B cell (primary cell): Measurements from ENCODE around the gene ERMARD. TPM values are rescaled to one million over a fixed set of nuclear protein-coding genes. Genes with fewer than 3 reads are reported as not detected.

ENCODE experiments used
- ATAC-seq: fragments of 200-7000 bp; cut with Tn5 transposase; one replicate; pipeline ENCODE4 v1.10.0; 2021; ENCODE audit warnings: low read depth, mild to moderate bottlenecking, moderate number of reproducible peaks, moderate library complexity
- CTCF ChIA-PET: fragments of 350-600 bp; sonication (Branson Sonifier 250); formaldehyde crosslinking; loops from one replicate; lab custom pipeline; 2021; ENCODE audit warnings: antibody characterized with exemption, inconsistent platforms; lab: Charles Lee
- POLR2A ChIA-PET: fragments of 350-600 bp; sonication (Branson Sonifier 250); formaldehyde crosslinking; loops from one replicate; lab custom pipeline; 2021; ENCODE audit warnings: antibody characterized with exemption; lab: Charles Lee
- DNase-seq: peaks from one replicate; pipeline ENCODE4 v3.0.0; 2013
- H2AFZ ChIP-seq: 2 replicates; pipeline ENCODE4 v1.6.1; 2012; ENCODE audit warnings: mild to moderate bottlenecking, low read depth, low read length; ENCODE audit not compliant: insufficient read depth, poor library complexity, severe bottlenecking
- H3K27ac ChIP-seq, 2 donors: 1 replicate in 1 of 2; 2 replicates in 1 of 2; pipeline ENCODE4 v1.5.1; 2012 to 2013; ENCODE audit warnings: low read length in 2 of 2, mild to moderate bottlenecking in 2 of 2, moderate library complexity in 1 of 2
- H3K27me3 ChIP-seq, 4 experiments: fragments of 200-600 bp in 1 of 4; sonication (generic) in 1 of 4; replicated peaks in 1 of 4; 1 replicate in 2 of 4; 2 replicates in 2 of 4; pipeline versions ENCODE4 v1.6.1 to v1.7.0; 2013 to 2016; ENCODE audit warnings: low read length in 3 of 4, mild to moderate bottlenecking in 2 of 4, mixed read lengths in 1 of 4, moderate library complexity in 1 of 4; ENCODE audit not compliant: insufficient read depth in 4 of 4, control insufficient read depth in 3 of 4; ENCODE audit errors: control extremely low read depth in 1 of 4
- H3K36me3 ChIP-seq, 2 experiments: replicated peaks in 1 of 2; 1 replicate in 1 of 2; 2 replicates in 1 of 2; pipeline versions ENCODE4 v1.6.1 to v1.7.1; 2013; ENCODE audit warnings: low read length in 1 of 2; ENCODE audit not compliant: insufficient read depth in 2 of 2, control insufficient read depth in 1 of 2; ENCODE audit errors: control extremely low read depth in 1 of 2, extremely low read depth in 1 of 2
- H3K4me1 ChIP-seq, 2 donors: fragments of 200-600 bp in 1 of 2; sonication (generic) in 1 of 2; 1 replicate in 1 of 2; 2 replicates in 1 of 2; pipeline versions ENCODE4 v1.5.1 to v1.6.1; 2013 to 2017; ENCODE audit warnings: low read length in 2 of 2; ENCODE audit not compliant: control insufficient read depth in 2 of 2, insufficient read depth in 2 of 2
- H3K4me2 ChIP-seq: replicated peaks from 2 replicates; pipeline ENCODE3; 2012; ENCODE audit warnings: mild to moderate bottlenecking, low read depth, low read length; ENCODE audit not compliant: poor library complexity, severe bottlenecking
- H3K4me3 ChIP-seq, 5 experiments: fragments of 200-600 bp in 1 of 5; sonication (generic) in 1 of 5; 1 replicate in 3 of 5; 2 replicates in 2 of 5; pipeline versions ENCODE4 v1.5.1 to v1.7.0; 2011 to 2016; ENCODE audit warnings: low read length in 4 of 5, mild to moderate bottlenecking in 4 of 5, low read depth in 2 of 5, control low read depth in 1 of 5, moderate library complexity in 1 of 5; ENCODE audit not compliant: insufficient read depth in 1 of 5; ENCODE audit errors: control extremely low read depth in 1 of 5, extremely low read depth in 1 of 5
- H3K79me2 ChIP-seq: fragments of 200-600 bp; sonication (generic); one replicate; pipeline ENCODE4 v1.6.0; 2016; ENCODE audit warnings: low read length; ENCODE audit not compliant: control insufficient read depth, insufficient read depth
- H3K9ac ChIP-seq: fragments of 200-600 bp; sonication (generic); 2 replicates; pipeline ENCODE4 v1.6.1; 2017; ENCODE audit warnings: mild to moderate bottlenecking, low read length, moderate library complexity
- H3K9me3 ChIP-seq, 3 donors: one replicate each; pipeline versions ENCODE4 v1.6.1 to v1.7.1; 2013; ENCODE audit warnings: low read length in 2 of 3; ENCODE audit not compliant: control insufficient read depth in 2 of 3, insufficient read depth in 1 of 3; ENCODE audit errors: control extremely low read depth in 1 of 3
- H4K20me1 ChIP-seq: 2 replicates; pipeline ENCODE4 v1.6.0; 2012; ENCODE audit warnings: mild to moderate bottlenecking, low read length; ENCODE audit not compliant: insufficient read depth, control insufficient read depth, poor library complexity, severe bottlenecking
- H3K27ac Mint-ChIP-seq: one replicate; pipeline ENCODE4 v1.8.0; 2021; ENCODE audit warnings: mixed read lengths
- H3K27me3 Mint-ChIP-seq: one replicate; pipeline ENCODE4 v1.8.0; 2021; ENCODE audit warnings: mixed read lengths
- H3K4me1 Mint-ChIP-seq: one replicate; pipeline ENCODE4 v1.8.0; 2021; ENCODE audit warnings: mixed read lengths
- H3K4me3 Mint-ChIP-seq: one replicate; pipeline ENCODE4 v1.8.0; 2021; ENCODE audit warnings: mixed read lengths
- H3K9me3 Mint-ChIP-seq: one replicate; pipeline ENCODE4 v1.8.0; 2022; ENCODE audit warnings: mixed read lengths; ENCODE audit not compliant: insufficient read depth
- EZH2 ChIP-seq: IDR thresholded peaks from 2 replicates; pipeline ENCODE4 v1.6.1; 2012; ENCODE audit warnings: borderline replicate concordance, low read depth, mild to moderate bottlenecking, moderate library complexity, low read length; ENCODE audit not compliant: insufficient read depth, poor library complexity, severe bottlenecking
- WGBS: methylation state at CpG from one replicate; pipeline ENCODE4 v1.1.5; 2013; ENCODE audit warnings: missing lambda C conversion rate; ENCODE audit not compliant: insufficient coverage; 5-methylcytosine and 5-hydroxymethylcytosine counted together
- intact Hi-C: fragments of 100-400 bp; cut with micrococcal nuclease; formaldehyde crosslinking; loops from one replicate; pipeline ENCODE4 v1.10.0; 2022
- polyA plus RNA-seq: library from polyadenylated mRNA; depleted of rRNA; stranded (reverse); fragments of >200 nt; gene quantifications from 2 replicates; pipeline ENCODE4 v1.2.3, GENCODE V29; 2012
- total RNA-seq, 2 donors: library from RNA; stranded (reverse); fragments of 120-200 nt in 1 of 2; gene quantifications; 1 replicate in 1 of 2; 2 replicates in 1 of 2; pipeline versions ENCODE4 v1.2.3 to v1.2.4, GENCODE V29; 2013 to 2022
- TF ChIP-seq, protein P1 (sequence below): fragments of 200-600 bp; IDR thresholded peaks from one replicate; pipeline ENCODE4 v1.8.0; 2022; ENCODE audit warnings: antibody characterized with exemption, mild to moderate bottlenecking

ERMARD gene
- total and polyA plus RNA-seq, 2 donors (not counting 1 experiment from before 2014, with no cell fraction given) = 42.8 to 65.1 TPM

DNA sequence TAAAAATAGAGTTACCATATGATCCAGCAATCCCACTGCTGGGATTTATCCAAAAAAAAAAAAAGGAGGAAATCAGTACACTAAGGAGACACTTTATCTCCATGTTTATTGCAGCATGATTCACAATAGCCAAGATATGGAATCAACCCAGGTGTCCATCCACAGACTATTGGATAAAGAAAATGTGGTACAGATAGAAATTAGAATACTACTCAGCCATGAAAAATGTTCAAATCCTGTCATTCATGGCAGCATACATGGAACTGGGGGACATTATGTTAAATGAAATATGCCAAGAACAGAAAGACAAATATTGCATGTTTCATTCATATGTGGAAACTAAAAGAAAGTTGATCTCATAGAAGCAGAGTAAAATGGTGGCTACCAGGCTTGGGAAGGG, 75.3 kb downstream of the ERMARD start:
- Histone ChIP-seq H2AFZ (no peak overlapping the region), H3K4me2 (no peak overlapping the region), H3K27me3 (peaks cover 0 to 33% (median 3%) of the 10 kb centered on the region in 4 experiments), H3K9ac (no peak overlapping the region), H3K4me1 (peaks cover 0 to 4% of the 10 kb centered on the region in 2 donors), H3K36me3 (no peaks in the 10 kb centered on the region), H3K4me3 (no peak overlapping the region), H4K20me1 (no peaks in the 10 kb centered on the region), H3K79me2 (no peaks in the 10 kb centered on the region), H3K9me3 (peaks cover 0 to 15% (median 0%) of the 10 kb centered on the region in 3 donors), H3K27ac (no peak overlapping the region)
- CTCF ChIA-PET = no interaction called here
- POLR2A ChIA-PET = no interaction called here
- intact Hi-C loops = no loop called here
- Mint-ChIP-seq H3K27me3 (peaks cover 43% of the 10 kb centered on the region), H3K27ac (no peak overlapping the region), H3K4me1 (peaks cover under 1% of the 10 kb centered on the region), H3K4me3 (no peak overlapping the region), H3K9me3 (no peaks in the 10 kb centered on the region)
- TF ChIP-seq EZH2 = no peak
- TF ChIP-seq, protein P1, sequence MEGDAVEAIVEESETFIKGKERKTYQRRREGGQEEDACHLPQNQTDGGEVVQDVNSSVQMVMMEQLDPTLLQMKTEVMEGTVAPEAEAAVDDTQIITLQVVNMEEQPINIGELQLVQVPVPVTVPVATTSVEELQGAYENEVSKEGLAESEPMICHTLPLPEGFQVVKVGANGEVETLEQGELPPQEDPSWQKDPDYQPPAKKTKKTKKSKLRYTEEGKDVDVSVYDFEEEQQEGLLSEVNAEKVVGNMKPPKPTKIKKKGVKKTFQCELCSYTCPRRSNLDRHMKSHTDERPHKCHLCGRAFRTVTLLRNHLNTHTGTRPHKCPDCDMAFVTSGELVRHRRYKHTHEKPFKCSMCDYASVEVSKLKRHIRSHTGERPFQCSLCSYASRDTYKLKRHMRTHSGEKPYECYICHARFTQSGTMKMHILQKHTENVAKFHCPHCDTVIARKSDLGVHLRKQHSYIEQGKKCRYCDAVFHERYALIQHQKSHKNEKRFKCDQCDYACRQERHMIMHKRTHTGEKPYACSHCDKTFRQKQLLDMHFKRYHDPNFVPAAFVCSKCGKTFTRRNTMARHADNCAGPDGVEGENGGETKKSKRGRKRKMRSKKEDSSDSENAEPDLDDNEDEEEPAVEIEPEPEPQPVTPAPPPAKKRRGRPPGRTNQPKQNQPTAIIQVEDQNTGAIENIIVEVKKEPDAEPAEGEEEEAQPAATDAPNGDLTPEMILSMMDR = no peak
- DNase-seq (no peak), ATAC-seq (no peak)

DNA sequence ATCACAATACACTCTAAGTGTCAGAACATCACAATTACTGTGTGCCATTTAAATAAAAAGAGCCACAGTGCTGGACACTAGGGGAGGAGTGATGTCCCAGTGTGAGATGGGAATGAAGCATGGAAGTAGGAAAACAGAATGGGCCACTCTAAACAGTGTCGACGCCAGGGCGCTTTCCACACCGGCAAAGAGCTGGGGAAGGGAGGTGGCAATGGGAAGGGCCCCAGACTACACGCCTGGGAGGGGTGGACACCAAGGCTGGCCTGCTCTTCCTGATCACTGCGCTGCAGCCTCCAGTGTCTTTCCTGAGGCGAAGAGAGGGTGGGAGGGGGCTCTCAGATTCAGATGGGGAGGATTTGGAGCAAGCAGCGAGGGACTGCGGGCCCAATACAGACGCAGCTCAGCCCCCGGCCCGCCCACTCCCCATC, 75.9 kb downstream of the ERMARD start:
- WGBS = 78% methylated on average over 5 of the region's 12 CpGs
- Mint-ChIP-seq H3K9me3 (no peaks in the 10 kb centered on the region), H3K4me3 (no peak overlapping the region), H3K27me3 (peaks cover 40% of the 10 kb centered on the region), H3K27ac (no peak overlapping the region), H3K4me1 (peaks cover 1% of the 10 kb centered on the region)
- POLR2A ChIA-PET = no interaction called here
- Histone ChIP-seq H2AFZ (no peak overlapping the region), H3K4me3 (no peak overlapping the region), H3K79me2 (no peaks in the 10 kb centered on the region), H4K20me1 (no peaks in the 10 kb centered on the region), H3K36me3 (no peaks in the 10 kb centered on the region), H3K27ac (no peak overlapping the region), H3K4me2 (no peak overlapping the region), H3K9ac (no peak overlapping the region), H3K27me3 (peaks cover 0 to 35% (median 7%) of the 10 kb centered on the region in 4 experiments), H3K9me3 (peaks cover 0 to 15% (median 0%) of the 10 kb centered on the region in 3 donors), H3K4me1 (peaks cover 0 to 6% of the 10 kb centered on the region in 2 donors)
- intact Hi-C loops = no loop called here
- ATAC-seq = no peak
- CTCF ChIA-PET = no interaction called here
- DNase-seq = no peak
- TF ChIP-seq, protein P1 = no peak
- no peak for TF ChIP-seq EZH2
